GM19023 (cell line): ENCODE measurements around the gene HS1BP3.

Experiments
- ATAC-seq: cut with Tn5 transposase; IDR thresholded peaks from one replicate; pipeline ENCODE4 v1.9.1; 2021; ENCODE audit warnings: mild to moderate bottlenecking, moderate library complexity; ENCODE audit not compliant: unreplicated experiment

HS1BP3 gene

GRCh38 chr2:20604401-20604911 is 46.4 kb downstream of the HS1BP3 start:
- no peak for ATAC-seq

- ATAC-seq = no peak
Observed at GRCh38 chr2:20603791-20604190, 47.1 kb downstream of the HS1BP3 start.

DNA sequence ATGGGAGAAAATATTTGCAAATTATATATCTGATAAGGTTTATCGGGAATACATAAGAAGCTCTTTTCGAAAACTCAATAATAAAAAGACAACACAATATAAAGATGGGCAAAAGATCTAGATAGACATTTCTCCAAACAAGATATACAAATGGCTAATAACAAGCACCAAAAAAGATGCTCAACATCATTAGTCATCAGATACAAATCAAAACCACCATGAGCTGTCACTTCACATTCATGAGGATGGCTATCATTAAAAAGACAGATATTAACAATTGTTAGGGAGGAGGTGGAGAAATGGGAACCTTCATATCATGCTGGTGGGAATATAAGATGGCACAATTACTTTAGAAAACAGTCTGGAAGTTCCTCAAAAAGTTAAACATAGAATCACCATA is 48.1 kb downstream of the HS1BP3 start:
- no peak for ATAC-seq

DNA sequence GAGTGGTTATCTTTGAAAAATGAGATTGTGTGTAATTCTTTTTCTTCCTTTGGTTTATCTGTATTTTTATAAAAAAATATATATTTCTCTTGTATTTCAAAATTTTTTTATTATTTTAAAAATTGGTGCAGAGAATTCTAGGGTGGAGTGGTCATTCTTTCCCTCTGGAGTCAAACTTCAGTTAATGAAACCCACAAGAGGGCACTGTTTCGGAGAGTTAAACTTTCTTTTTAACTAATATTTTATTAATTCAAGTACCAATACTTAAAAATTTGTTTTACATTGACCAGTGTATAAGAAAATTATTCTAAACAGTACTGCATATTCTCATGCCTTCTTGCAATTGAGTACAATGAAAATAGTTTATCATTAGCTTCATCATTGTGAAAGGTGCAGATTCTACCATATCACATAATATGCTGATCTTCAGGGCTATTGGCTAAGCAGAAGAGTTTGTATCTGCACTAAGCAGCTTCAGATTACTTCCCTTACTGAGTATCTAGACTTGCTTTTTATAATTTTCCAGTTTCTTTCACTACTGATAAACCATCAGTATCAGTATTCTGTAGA is 50.1 kb downstream of the HS1BP3 start:
- ATAC-seq = no peak

DNA sequence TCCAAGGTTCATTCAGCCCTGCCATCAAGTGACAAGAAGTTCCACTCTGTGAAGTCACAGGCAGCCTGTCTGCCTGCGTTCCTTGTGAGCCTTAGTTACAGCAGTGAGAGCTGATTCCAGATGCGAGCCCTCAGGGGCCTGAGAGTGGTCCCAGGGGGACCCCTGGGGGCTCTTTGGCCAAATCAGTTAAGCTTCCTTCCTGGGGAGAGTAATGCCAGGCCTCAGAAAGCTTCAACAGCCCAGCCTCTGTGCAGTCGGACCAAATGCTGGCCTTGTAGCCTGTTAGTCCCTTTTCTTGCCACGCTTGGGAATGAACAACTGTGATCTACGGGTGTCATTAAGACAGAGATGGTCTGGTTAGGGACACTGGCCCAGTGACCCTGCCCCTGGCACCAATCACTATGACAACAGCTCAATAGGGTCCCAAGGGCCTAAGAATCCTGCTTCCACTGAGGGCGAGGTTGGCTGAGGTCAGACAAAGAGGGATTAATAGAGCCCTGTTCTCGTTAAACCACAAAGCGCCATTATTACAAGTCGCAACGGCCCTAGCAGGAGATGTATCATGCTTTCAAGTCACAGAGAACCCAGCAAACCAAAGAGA is 50.9 kb downstream of the HS1BP3 start:
- no peak for ATAC-seq

DNA sequence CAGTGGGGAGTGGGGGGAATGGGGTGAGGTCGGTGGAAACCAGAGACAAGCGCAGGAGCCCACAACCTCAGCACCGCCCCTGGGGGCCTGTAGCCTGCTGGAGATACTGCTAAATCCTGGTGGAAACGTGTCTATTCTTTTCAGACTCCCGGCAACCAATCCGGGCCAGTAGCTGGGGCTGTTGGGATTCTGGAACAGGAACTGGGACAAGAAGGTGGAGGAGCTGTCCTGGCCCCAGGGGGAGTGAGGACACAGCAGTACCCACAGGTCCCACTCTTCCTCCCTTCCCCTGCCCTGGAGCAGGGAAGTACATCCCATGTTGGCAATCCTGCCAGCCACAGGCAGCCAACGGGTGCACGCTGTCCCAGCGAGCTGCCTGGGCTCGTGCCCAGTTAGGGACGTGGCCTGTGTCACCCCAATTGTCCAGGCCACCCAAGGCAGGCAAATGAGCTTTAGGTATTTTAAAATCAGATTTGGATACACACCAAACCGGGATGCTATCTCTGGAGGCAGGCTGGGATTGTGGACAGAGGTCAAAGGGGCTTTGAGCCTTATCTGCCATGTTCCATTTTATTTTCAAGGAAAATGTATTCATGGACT is 51.8 kb downstream of the HS1BP3 start:
- ATAC-seq = no peak

DNA sequence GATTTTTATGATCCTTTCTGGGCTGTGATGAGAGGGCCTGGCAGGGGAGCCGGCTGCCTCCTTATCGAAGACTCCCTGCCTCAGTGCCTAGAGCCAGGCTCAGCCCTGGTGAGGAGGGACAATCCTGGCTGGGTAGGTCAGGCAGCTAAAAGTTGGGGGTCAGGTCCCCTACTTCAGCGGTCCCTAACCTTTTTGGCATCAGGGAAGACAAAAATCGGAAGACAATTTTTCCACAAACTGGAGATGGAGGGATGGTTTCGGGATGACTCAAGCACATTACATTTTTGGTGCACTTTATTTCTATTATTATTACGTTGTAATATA is 53.1 kb downstream of the HS1BP3 start:
- no peak for ATAC-seq

DNA sequence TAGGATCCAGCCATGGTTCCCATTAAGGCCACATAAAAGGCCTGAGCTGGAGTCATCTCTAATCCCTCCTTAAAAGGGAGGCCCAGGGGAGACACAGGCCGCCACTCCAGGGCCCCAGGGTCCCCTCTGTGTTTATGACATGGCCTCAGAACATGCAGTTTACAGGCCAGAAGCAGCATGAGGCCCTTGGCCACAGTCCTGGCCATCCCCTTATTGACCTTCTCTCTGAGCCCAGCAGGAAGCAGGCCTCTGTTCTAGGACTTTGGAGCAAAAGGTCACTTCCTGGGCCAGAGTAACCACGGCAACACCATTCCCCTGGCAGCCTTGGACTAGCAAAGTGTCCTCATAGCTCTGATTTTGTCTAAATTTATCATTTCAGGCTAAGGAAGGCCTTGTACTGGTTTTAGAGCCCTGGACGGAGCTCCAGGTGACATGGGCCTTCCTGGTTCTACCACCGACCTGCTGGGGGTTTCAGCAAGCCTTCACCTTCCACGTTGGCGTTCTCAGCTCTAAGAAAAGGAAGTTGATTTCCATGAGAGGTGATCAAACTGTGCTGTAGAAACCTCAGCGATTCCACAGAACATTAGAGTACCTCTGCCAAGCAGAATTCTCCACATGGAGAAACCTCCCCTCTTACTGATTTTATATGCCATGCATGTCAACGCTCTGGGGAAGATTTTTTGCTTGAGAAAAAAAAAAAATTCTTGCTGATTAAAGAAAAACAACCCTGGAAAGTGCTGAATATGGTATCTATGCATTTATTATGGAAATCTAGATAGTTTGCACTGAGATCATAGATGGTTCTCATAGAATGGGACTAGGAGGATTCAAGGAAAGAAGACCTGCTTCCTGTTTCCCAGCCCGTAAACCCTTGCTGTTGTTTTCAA is 53.7 kb downstream of the HS1BP3 start:
- ATAC-seq = no peak

DNA sequence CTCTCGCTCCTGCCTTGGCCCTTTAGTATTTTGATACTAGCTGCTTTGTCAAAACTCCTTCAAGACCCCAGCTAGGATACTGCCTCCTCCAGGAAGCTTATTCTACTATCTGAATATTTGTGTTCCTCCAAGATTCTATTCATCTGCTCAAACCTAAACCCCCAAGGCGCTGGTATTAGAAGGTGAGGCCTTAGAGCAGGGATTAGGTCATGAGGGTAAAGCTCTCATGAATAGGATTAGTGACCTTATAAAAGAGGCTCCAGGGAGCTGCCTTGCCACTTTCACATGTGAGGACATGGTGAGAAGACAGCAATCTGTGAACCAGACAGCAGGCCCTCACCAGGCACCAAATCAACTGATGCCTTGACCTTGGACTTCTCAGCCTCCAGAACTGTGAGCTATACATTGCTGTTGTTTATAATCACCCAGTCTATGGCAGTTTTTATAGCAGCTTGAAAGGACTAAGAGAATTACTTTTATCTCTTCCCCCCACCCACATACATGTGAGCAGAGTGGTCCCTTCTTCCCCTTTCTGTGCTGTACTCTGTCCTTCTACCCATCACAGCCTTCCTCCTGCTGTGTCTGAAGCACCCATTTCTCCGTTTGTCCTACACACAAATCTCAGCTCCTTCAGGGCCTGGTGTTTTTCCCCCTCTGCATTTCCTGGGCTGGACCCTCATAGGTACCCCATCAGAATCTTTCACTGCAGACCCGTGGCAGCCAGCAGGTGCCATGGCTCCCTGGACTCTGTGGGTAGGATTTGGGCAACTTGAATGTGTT is 54.5 kb downstream of the HS1BP3 start:
- ATAC-seq = peak; percentile 1

- ATAC-seq = peak; percentile 86
Observed at GRCh38 chr2:20595439-20596192, 55.3 kb downstream of the HS1BP3 start.

- ATAC-seq = peak; percentile 1
Observed at GRCh38 chr2:20594957-20595356, 55.9 kb downstream of the HS1BP3 start.

- ATAC-seq = no peak
Observed at GRCh38 chr2:20594048-20594750, 56.7 kb downstream of the HS1BP3 start.

DNA sequence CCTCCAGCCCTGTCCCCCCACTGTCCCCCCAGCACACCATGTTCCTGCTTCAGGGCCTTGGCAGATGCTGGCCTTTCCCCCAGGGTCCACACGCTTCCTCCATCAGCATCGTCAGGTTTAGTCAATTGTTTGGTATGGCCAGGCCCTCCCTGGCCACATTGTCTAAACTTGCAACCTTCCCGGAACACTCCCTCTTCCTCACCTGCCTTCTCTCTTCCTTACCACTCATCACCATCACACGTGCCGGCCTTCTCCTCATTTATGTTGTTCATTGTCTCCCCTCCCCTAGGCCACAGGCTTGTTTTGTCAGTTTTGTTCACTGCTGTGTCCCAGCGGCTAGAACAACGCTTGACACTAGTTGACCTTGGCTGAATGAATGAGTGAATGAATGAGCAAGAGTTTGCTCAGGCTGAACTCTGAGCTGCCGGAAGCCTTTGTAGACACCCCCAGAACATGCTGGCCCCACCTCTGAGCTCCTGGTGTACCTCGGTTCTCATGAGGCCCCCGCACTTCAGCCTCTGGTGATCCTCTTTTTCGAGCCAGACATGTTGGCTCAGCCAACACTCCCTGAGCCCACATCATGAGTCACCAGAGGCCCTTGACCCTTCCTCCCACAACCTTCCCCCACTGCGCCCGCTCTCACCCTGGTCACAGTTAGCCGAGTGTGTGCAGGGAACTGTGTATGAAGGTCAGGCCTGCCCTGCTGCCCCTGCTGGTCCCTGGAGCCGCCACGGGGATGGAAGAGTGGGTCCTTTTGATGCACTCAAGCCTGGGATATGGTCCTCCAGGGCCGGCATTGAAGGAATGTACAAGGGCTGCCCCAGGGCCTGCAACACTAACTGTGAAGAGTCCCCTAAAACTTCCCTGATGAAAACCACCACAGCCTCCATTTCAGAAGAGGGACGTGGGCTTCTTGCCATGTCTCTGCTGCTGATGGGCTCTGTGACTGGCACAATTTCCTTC is 57.5 kb downstream of the HS1BP3 start:
- no peak for ATAC-seq

DNA sequence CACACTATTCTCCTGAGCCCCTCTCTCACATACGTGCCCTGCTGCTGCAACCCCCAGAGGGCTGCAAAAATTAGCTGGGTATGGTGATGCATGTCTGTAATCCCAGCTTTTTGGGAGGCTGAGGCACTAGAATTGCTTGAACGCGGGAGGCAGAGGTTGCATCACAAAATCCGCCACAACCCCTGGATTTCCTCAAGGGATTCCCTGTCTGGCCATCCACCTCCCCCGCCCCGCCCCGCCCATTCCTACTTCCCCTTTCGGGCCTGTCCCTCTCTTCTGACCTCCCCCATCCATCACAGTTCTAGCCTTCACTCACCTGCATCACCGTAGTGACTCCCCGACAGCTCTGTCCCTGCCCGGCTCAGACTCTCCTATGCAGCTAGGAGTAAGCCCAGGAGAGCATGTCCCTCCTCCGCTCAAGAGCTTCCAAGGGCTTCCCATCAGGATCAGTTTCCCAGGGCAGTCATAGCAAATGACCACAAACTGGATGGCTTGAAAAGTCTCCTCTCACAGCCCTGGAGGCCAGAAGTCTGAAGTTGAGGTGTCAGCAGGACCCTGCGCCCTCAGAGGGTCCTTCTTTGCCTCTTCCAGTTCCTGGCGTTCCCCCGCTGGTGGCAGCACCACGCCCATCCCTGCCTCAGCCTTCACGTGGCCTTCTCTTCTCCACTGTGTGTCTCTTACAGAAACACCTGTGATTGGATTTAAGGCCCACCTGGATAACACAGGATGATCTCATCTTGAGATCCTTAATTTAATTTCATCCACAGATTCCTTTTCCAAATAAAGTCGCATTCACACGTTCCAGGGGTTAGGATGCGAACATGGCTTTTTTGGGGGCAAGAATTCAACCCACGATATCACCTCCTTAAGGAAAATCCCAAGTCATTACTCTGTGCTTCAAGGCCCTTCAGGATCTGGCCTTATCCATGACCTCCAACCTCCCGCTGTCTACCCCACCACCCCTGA is 58.5 kb downstream of the HS1BP3 start:
- no peak for ATAC-seq

DNA sequence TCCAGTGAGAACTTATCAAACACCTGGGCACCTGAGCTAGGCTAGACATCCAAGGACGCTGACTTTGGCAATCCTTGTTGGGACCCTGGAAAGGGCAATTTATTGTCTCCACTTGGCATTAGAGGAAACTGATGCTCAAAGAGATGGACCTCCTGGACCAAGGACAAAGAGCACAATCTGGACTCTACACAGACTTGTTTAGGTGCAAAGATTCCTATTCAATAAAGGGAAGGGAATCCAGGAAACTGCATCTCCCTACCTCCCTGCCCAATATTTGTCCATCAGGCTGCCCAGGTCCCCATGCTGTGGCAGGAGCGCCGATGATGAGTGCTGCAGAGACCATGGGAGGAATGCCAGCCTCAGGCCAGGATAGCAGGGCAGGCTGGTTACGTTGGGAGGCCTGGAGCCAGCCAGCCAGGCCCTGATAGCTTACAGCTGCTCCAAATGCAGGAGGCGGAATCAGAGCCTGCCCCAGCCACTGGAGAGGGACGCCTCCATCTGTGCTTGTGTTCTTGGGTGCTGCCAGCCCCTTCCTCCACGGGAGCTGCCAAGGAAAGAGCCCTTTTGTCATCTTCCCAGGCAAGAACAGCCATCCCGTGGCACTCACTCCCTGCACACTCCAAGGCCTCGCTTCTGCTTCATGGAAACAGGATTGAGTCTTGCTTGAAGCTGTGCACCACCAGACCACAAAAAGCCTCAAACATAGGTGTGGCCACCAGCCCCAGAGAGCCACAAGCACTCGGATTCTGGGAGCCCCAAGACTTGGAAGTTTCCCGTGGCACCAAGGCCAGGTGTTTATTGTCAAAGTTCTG is 60.0 kb downstream of the HS1BP3 start:
- no peak for ATAC-seq

DNA sequence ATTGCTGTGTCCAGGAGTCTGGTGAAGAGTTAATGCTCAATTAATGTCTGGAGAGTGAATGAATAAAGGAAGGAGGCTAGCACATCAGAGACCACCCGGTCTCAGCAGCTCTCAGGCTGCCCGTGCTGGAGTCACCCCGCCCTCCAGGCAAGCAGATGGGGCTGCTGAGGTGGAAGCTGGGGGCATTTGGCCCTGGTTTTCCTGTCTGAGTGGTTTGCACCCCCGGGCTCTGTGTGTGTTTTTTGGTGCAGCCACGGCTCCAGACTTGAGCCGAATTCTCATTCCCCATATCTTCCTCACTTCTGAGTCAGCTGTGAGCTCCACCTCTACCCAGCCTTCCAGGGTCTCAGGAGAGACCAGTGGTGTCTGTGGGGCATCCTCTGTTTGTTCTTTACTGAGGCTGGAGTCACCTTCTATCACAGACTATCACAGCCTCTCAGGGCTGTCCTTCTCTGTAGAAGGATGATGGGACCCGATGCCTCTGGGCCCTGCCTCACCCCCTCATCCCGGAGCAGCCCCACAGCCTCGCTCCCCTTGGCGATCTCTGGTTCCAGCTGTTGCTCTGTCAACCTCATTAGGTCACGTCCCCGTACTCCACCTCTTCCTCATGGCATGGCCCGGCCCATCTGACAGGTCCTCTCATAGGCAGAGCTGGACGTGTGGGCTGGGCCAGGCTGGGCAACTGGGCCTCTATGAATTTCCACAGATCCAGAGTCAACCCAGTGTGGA is 60.8 kb downstream of the HS1BP3 start:
- ATAC-seq = no peak
